ENCODE measurements around the gene LRRK1.

DNA sequence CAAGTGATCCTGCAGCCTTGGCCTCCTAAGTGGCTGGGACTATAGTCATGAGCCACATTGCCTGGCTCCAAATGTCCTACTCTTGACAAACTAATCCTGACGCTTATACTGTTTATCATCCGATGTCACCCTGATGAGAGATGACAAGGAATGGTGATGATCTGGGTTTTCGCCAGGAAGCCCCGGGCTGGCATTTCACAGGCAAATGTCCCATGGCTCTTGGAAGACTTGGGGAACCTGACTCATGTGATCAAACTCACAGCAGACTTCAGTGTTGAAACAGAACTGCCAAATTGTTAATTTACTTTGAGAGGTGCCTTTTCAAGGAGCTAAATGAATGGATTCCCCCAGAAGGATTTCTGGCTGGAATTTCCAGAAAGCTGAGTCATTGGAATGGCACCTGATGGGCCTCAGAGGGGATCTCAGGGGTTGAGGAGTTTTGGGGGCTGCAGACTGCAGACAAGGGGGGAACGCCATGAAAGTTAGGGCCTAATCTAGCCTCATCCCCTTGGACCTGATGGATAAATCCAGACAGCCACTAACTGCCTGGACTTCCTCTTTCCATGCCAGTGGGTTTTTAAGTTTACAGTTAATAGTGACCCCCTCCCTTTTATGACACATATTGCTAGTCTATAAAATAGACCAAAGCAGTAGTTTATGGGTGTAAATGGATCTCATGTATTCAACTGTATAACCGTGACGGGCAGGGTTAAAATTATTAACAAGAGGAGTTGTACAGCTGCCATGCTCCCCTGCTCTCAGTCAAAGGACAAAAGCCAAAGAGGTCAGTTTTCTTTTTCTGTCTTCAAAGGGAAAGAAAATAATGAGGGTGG is 186.1 kb downstream of the LRRK1 start:
- TF ChIP-seq CTCF (conservative IDR thresholded peaks at IDR 0.05; ENCODE audit: low read depth, low read length) (no peak), POLR2A (IDR thresholded peaks at IDR 0.05; ENCODE audit: low read depth, low read length) (no peak), USF2 (IDR thresholded peaks at IDR 0.05; ENCODE audit: low read depth, low read length) (no peak), RAD21 (IDR thresholded peaks at IDR 0.05; ENCODE audit: low read length) (no peak)
